ENCODE results near the gene SLC35A2.

SLC35A2 gene

DNA sequence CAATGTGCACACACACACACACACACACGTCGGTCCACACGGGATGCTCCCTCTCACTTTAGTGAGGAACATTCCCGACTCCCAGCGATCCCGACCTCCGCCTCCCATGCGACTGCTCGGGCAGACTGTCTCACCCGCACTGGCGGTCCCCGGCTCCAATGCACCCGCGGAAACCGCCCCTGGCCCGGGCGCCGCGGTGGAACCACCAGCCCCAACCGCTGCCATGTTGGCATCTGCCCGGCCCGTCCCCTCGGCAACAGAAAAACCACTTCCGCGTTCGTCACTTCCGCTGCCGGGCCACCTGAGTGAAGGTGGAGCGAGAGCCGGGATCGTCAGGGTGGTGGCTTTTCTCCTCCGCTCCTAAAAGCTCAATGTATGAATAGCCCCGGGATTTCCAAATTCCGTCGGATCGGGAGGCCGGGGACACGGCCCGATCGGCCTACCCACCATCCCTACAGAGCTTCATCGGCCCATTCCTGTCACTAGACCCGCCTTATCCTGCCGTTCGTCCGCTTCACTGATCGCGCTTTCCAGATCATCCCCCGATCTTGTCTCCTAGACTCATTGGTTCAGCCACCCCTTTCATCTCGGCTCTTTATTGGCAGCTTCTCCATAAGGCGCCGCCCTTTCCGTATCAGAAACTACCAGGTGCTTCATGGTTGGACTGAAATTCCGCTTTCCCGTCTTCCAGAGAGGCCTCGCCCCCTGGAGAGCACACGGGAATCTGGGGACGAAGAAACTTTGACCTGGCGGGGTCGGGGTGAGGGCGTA lies at the start of gene SLC35A2:
Gene SLC35A2, minus strand, starts transcription at position 235 of the 771 bp plus-strand sequence. Its CDS starts 10 bp downstream, at position 225.
- DNase-seq (ENCODE audit: low spot score) = peak; percentile 85

DNA sequence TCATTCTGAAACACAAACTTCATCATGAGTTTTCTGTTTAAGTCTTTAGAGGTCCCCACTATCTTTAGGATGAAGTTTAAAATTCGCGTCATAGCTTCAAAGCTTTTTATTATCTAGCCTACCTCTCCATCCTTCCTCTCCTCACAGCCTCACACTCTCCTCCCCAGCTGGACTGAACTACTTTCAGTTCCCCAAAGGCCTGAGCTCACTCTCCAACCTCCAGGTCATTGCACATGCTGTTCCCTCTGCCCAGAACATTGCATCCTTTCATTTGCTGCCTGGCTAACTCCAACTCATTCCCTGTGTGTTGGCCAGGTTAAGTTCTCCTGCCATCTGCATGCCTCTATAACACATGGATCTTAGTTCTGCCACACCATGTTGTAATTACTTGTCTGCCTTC lies 48.8 kb upstream of the SLC35A2 start:
- no peak for DNase-seq (ENCODE audit: low spot score)

DNA sequence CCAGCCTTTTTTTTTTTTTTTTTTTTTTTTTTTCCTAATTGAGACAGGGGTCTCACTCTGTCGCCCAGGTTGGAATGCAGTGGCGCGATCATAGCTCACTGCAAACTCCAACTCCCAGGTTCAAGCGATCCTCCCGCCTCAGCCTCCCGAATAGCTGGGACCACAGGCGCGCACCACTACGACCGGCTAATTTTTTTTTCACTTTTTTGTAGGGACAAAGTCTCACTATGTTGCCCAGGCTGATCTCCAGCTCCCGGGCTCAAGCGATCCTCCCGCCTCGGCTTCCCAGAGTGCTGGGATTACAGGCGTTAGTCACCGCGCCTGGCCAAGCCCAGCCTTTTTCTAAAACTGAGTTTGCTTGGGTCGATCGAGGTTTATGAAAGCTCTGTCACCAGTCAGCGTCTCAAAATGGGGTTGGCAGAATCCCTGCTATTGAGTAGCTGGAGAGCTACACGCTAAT lies 47.2 kb upstream of the SLC35A2 start:
- no peak for DNase-seq (ENCODE audit: low spot score)

DNA sequence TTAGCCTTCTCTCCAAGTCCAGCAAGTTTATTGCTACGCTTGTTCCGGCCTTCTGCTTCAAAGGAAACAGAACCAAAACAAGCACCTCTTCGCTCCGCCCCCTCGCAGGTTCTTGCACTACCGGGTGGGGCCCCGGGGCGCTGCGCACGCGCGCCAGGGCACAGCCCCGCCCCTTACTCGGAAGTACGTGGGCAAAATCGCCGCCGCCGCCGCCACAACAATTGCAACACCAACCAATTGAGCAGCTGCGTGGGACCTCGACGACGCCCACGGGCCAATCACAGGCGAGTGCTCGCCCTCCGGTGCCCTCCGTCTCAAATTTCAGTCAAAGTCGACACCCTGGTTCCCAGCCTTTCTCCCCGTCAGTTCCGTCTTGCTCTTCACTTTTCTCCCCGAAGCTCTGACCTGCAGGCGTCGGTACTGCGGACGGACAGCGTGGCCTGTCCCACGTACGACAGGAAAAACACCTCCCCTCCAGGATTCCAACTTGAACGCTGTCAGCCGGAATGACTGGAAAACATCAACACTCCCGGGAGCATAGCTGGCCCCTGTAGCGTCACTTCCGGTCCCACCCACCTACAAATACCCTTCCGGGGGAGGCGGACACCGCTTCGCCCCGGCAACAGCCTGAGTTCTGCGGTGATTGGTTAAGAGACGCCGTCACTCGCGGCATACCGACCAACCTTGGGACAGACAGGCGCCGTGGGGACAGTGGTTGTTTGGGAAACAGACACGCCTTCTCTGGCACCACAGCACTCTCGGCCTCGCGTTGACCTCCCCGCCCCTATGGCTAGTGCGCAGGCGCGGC lies 46.6 kb upstream of the SLC35A2 start:
- DNase-seq (ENCODE audit: low spot score) = peak; percentile 95

DNA sequence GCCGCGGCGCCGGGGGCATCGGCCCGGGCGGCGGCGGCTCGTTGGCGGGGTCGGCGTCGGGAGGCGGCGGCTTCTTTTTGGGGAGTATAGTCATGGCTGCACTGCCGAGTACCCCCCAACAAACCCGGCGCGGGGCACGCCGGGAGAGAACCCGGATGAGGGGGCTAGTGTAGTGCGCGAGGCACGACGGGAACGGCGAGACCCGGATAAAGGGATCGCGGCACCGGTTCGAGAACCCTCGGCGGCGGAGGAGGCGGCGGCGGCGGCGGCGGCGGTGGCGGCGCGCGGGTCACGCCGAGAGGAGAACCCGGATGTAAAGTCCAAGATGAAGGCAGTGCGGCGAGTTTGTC lies 46.0 kb upstream of the SLC35A2 start, which contains the start of gene OTUD5:
Gene OTUD5, minus strand, starts transcription at position 131 of the 350 bp plus-strand sequence. Its CDS starts 37 bp downstream, at position 94.
- peak; percentile 81 for DNase-seq (ENCODE audit: low spot score)

DNA sequence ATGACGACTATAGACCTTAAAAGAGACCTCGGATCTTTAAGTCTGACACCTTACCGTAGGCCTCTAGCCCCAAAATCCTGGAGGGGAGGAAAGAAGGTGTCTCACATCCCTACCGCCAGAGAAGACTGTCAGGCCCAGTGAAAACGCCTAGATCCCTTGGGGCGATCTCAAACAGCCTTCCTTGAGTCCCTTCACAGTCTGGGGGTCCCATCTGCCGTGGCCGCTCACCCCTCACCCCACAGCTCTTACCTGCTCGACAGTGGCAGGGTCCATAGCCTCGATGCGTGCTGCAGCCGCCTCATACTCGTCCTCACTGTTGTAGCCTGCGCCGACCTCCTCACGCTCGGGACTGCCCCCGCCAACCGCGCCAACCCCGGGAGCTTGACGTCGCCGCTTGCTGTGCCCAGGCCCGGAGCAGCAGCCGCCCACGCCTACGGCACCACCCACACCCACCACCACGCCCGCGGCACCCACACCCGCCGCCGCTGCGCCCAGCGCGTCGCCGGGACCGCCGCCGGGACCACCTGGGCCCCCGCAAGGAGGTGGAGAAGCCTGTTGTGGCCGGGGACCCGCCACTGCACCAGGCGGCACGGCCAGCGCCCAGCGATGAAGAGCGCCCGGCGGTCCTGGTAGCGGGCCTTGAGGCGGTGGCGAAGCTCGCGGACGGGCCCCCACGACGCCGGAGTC lies 45.4 kb upstream of the SLC35A2 start:
- DNase-seq (ENCODE audit: low spot score) = peak; percentile 45

DNA sequence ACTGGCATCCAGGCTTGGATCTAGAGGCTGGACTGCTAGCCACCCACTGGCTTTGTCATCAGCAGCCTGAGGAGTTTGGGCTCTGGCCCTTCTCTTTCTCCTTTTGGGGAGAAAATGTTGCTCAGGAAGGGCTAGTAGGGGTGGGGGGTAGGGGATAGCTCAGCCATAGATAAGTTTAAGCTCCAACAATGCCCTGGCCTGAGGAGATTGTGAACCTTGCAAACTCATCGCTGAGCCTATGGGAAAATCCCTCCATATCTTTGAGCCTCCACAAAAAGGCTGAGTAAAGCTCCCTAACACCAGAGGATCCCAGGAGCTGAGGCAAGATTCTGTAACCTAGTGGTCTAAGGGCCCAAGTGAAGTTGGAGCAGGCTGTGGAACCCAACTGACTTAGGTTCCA lies 37.1 kb upstream of the SLC35A2 start:
- no peak for DNase-seq (ENCODE audit: low spot score)

DNA sequence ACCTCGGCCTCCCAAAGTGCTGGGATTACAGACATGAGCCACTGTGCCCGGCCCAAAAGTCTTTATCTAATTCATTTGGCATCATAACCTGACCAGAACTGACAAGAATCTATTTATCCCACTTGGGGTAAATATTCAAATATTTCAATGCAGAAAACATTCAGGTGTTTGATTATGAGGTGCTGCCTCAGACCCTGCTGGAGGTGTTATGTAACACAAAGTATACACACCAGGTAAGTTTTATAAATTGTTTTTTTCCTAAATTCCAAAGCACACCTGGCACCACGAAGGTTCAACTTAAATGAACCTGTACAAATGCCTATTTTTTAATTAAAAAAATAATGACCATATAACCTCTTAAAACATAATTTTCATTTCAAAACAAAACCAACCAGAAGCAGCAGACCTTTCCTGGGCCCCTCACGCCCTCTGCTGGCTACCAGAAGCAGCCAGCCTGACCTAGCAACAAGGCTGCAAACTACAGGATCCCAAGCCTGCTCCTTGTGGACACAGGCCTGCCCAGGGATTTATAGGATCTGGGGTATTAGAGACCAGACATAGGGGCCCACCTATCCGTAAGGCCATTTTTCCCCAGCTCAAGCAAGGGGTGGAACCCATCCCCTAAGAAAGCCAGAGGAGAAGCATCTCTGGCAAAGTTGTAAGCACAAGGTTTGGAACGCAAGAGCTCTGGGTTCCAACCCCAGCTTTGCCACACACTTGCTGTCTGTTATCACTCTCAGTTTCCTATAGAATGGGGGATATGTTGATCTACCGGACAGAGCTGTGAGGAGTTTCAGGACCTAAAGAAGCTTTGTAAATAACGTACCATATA lies 34.3 kb upstream of the SLC35A2 start:
- peak; percentile 59 for DNase-seq (ENCODE audit: low spot score)

DNA sequence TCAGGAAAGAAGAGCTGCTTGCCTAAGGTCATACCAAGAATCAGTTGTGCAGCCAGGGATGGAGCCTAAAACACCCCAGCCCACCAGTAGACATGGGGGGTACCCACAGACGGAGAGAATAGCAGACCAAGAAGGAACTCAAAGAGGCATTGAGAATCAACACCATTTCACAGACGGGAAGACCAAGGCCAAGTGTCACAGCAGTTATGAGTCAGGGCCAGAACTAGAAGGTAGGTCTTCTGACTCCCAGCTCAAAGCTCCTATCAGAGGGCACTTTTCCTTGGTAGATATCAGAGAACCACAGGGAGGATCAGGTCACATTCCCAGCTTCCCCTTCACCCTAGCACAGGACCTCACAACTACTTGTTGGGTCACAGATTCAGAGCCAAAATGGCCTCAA lies 31.4 kb upstream of the SLC35A2 start:
- DNase-seq (ENCODE audit: low spot score) = no peak

DNA sequence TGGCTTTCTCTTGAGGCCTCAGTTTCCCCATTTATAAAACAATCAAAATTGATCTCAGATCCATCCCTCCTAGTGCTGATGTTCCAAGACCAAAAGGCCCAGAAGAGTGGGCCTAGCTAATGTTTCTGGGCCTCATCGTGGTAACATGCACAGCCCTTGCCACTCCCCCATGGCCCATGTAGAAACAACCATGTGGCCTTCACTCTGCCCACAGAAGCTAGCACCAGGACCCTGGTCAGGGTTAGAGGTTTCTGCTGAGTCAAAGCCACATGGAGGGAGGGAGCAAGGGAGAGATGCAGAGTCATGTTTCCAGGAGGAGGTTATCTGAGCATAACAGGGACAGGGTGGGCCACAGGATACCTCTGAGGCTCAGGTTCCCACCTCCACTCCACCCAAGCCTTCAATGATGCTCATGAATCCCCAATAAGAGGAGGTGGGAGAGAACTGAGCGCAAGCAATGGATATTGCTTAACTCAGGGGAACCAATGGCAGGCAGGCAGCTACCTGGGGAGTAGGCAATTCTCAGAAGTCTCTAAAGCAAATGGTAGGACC lies 29.0 kb upstream of the SLC35A2 start:
- no peak for DNase-seq (ENCODE audit: low spot score)

DNA sequence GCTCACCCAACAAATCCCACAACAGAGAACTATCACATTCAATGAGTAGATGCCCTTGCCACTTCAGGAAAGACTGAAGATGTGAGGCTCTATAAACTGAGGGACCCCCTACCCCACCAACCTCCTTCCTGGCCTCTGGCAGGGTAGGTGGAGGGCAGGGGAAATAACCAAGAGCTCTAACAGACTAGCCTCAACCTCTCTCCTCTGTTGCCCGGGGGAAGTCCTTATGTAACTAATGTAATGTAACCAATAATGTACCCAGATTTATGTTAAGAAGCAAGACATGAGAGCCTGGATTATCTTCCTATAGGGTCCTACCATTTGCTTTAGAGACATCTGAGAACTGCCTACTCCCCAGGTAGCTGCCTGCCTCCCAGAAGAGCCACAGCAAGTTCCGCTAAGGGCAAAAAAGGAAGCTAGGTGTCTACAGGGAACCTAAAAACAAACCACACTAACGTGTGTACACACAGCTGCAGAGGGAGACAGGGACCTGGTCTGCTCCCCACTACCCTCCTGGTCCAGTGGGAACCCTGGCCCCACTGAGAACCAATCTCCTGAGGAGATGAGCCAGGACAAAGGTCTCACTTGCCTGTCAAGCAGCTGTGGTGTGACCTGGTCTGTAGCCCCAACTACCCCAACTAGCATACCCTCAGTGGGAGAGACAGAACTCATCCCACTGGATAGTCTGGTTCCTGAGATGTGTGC lies 28.2 kb upstream of the SLC35A2 start:
- peak; percentile 42 for DNase-seq (ENCODE audit: low spot score)

DNA sequence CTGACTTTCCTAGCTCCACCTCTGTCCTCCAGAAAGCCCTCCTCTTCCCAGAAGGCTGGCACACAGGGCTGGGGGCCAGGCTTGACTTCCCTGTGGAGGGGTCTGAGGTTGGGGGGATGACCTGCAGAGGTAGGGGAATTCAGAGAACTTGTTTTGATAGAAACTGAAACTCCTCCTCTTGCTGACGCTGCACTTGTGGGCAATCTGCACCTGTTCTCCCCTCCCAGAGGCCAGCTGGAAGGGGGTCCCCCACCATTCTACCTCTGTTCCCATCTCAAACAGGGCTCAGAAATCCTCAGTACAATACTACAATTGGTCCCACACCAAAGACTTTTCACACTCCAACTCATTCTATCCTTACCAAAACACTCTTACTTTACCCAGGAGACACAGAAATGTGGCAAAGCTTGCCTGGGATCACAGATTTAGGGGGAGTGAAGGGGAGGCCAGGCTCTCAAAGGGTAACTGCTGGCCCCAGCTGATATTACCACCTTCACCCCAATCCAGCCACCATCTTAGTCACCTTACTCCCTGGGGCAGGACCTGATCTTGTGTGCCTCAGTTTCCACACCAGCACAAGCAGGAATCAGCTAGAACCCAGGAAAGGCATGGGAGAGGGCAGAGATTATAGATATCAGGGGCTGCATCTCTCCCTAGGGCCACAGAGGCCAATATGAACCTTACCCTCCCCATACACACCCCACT lies 27.4 kb upstream of the SLC35A2 start:
- DNase-seq (ENCODE audit: low spot score) = peak; percentile 79

DNA sequence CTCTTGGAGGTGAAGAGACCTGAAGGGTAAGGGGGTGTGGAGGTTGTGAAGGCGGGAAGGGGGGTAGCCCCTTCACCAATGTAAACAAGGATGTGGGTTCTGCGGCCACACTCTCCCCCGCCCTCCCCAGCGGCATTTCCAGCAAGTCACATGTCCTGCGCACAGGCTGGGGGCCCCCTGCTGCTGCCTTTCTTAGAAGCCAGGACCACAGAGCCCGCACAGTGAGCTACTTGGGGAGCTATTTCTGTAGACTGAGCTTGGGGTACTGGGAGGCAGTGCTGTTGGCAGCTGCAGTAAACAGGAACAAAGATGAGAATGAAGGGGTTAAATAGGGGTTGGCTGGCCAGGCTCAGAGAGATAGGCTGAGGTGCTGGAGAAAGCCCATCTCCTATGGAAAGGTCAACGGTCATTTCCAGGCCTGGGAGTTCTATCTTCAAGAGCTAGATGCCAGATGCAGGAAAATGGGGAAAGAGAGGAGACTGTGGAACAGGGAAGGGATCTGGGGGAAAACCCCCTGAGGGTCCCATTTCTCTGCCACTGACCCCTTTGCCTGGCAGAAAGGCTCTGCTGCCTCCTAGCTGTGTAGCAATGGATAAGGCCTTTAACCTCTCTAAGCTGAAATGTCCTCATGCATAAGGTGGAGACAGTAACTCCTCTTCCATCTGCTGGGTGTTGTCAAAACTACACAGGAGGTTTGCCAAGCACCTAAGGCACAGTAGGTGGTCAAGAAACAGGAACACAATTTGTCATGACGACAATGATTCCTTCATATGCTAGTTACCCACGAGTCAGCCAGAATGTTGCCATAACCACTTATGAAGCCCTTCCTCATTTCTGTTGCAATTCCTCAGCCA lies 25.8 kb upstream of the SLC35A2 start:
- DNase-seq (ENCODE audit: low spot score) = peak; percentile 91

DNA sequence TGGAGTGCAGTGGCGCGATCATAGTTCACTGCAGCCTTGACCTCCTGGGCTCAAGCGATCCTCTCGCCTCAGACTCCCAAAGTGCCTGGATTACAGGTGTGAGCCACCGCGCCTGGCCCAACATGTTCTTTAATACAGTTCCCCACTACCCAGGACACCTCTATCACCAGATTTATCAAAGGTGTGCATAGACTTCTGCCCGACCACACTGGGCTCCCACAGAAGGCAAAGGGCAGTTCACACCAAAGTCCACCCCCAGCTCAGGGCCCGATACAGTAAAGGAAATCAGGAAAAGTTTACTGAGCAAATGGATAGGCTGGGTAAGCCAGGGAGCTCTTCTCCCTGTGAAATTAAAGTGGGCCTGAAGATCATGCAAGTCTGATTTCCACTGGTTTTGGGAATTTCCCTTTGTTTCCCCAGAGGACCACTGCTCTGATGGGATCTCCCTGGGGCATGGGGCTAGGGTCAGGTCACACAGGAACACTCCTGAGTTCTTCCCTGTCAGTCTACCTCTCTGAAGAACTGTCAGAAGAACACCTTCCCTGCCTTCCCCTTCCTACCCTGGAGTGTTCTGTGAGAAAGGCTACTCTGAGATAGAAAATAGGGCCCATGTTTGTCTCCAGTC lies 25.1 kb upstream of the SLC35A2 start:
- no peak for DNase-seq (ENCODE audit: low spot score)

DNA sequence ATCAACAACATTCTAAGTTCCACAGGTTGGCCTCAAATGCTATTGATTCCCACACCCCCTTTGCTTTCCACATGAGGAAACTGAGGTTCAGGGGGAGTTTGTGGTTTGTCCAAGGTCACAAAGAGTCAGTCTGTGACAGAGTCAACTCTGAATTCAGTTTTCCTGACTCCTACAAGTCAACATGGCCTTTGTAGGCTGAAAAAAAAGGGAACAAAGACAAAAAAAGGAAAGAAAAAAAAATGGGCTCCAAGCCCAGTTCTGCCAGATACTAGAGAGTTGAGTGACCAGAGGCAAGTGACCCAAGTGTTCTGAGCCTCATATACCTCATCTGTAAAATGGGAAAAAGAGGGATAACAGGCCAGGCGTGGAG lies 23.8 kb upstream of the SLC35A2 start:
- no peak for DNase-seq (ENCODE audit: low spot score)

DNA sequence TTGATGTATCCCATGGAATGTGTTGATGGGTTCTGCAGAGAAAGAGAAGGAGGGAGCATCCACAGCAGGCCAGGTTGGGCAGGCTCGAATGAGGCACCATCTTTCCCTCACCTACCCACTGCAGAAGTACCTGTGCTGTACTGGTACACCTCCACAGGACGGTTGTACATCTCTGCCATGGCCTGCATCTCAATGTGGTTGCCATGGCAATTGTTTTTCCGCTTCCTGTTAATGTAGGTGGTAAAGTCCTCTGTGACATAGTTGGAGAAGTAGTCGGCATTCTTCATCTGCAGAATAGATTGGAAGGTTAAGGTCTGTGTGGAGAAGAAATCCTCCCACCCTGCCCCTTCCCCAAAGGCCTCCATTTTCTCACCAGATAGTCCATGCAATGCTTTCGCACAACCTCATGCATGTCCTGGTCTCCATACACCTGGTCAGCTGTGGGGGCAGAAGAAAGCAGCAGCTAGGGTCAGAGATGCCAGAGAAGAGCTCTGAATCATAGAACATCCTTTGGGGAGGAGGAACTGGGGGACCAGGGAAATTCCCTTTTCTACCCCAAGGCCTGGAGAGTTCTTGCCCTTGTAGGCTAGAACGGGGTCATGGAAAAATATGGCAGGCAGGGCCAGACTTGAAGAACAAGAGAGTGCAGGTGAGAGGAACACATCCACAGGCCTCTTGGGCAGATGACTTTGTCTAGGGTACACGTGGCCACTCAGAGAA lies 23.3 kb upstream of the SLC35A2 start:
- DNase-seq (ENCODE audit: low spot score) = peak; percentile 67

DNA sequence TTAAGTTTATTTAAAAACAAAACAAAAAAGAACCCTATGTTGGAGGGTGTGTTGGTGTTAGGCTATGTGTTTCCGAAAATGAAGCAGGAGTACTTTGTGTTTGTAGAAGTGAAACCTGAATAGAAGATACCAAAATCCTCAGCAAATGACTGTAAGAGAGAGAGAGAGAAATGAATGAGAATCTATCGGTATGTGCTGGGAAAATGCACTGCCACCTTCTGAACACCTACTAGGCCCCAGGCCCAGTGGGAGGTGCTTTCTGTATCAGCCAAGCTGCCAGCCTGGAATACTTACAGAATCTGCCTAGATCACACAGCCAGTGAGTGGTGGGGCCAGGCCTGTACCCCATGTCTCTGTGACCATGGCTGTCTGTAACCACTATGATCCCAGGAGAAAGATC lies 22.3 kb upstream of the SLC35A2 start:
- no peak for DNase-seq (ENCODE audit: low spot score)

Data from CD4-positive, alpha-beta T cell treated with Interleukin-2 at 100 ng/mL for 4 hours (primary cell).